Measurements from ENCODE around the gene CDH24.

The CDH24 gene

DNA sequence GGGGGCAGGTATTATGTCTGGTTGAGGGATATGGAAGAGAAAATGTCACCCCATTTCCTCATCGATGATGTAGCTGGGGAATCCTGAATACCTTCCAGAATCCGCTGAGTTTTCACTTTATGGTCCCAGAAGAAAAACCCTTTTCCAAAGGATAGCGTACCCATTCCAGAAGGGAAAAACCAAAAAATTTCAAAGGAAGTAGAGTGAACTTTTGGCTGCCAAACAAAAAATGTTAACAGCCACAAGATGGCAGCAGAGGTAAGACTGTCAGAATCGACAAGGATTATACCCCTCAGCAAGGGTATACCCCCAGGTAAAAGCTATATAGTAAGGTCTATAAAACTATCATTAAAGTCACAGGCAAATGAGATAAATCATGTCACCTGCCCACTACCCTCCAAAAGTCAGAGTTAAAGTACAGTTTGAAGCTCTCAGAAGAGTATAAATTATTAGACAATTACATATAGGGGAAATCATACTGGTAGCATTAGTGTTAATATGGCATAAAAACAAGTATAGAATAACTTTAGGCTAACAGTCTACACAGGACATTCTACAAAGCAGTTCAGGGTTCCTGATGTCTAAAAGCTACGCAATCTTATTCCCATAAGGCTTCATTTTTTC lies 19.6 kb upstream of the CDH24 start:
- H3K4me3 ChIP-seq (ENCODE audit: low read depth, low read length), result no peak overlapping the region
- TF ChIP-seq, protein P1, sequence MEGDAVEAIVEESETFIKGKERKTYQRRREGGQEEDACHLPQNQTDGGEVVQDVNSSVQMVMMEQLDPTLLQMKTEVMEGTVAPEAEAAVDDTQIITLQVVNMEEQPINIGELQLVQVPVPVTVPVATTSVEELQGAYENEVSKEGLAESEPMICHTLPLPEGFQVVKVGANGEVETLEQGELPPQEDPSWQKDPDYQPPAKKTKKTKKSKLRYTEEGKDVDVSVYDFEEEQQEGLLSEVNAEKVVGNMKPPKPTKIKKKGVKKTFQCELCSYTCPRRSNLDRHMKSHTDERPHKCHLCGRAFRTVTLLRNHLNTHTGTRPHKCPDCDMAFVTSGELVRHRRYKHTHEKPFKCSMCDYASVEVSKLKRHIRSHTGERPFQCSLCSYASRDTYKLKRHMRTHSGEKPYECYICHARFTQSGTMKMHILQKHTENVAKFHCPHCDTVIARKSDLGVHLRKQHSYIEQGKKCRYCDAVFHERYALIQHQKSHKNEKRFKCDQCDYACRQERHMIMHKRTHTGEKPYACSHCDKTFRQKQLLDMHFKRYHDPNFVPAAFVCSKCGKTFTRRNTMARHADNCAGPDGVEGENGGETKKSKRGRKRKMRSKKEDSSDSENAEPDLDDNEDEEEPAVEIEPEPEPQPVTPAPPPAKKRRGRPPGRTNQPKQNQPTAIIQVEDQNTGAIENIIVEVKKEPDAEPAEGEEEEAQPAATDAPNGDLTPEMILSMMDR (conservative IDR thresholded peaks at IDR 0.05; ENCODE audit: low read depth, low read length), result peak; percentile 68
- DNase-seq (ENCODE audit: low read depth), result peak; percentile 61

DNA sequence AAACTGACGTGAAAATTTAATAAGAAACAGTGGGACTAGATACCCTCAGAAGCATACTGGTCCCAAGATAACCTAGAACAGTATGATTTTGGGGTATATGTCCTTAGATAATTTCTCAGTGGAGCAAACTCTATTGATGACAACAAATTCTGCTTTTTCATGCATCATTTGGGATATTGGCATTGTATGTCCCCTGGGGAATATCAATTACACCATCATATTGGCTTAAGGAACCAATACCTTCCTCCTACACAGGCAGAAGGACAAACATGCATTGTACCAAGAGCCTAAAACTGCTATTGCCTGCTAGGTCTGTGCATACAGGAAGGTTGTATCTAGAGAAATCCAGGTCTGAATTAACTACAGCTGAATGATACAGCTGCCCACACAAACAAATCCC lies 17.6 kb upstream of the CDH24 start:
- no peak overlapping the region for H3K4me3 ChIP-seq (ENCODE audit: low read depth, low read length)
- DNase-seq (ENCODE audit: low read depth), result no peak
- TF ChIP-seq, protein P1 (conservative IDR thresholded peaks at IDR 0.05; ENCODE audit: low read depth, low read length), result no peak

DNA sequence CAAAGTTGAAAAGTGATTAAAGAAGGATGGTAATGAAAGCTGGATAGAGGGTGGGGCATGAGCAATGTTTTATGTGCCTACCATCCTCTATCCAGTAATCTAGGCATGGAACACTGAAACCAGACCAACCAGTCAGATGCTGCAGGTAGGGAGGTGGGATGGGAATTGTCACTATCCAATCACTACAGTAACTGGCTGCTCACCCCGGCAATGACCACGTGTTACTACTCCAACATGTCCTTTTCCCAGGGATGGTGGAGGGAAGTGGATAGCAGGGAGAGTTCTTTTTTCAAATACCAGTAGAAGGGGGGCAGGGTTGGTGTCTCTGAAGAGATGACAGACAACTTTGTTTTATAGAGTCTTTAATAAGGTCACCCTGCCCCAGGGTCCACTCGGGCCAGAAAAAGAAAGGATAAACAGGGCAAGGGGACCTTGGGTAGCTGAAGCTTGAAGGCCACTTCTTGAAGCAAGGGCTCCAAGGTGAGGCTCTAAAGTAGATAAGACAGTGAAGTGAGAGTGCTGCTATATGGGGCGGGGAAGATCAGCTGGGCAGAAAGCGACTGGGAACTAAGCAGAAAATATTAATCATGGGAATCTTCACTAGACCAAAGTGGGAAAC lies 14.7 kb upstream of the CDH24 start:
- H3K4me3 ChIP-seq (ENCODE audit: low read depth, low read length), result peak overlapping the region; percentile 90
- no peak for DNase-seq (ENCODE audit: low read depth)
- TF ChIP-seq, protein P1 (conservative IDR thresholded peaks at IDR 0.05; ENCODE audit: low read depth, low read length), result no peak

DNA sequence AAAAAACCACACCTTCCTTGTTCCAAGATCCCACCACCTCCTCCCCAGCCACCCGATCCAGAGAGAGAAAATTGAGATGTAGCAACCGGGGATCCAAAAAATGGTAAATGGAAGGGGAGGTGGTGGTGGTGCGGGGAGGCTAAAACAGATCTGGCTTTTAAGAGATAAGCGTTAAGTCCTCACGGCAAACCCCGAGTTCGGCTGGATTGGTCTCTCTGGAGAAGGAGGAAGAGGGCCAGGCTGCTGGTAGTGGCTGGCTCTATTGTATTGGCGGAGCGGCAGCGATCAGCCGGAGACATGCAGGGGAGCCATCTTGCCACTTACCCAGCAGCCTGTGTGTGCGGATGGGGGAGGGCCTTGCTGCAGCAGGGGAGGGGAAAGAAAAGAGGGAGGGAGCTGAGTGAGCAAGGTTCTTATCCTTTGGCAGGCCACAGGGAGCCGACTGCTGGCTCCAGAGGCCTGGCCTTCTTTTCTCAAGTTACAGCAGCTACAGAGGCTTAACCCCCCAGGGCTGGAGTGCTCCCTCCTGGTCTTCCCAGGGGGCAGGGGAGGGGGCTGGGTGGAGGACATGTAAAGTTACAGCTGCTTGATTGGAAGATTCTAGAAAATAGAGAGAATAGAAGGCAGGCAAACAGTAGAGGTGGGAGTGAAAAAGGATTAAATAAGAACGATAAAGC lies 14.1 kb upstream of the CDH24 start:
- TF ChIP-seq, protein P1 (conservative IDR thresholded peaks at IDR 0.05; ENCODE audit: low read depth, low read length), result peak; percentile 2
- peak; percentile 98 for DNase-seq (ENCODE audit: low read depth)
- H3K4me3 ChIP-seq (ENCODE audit: low read depth, low read length), result peak overlapping the region; percentile 90

DNA sequence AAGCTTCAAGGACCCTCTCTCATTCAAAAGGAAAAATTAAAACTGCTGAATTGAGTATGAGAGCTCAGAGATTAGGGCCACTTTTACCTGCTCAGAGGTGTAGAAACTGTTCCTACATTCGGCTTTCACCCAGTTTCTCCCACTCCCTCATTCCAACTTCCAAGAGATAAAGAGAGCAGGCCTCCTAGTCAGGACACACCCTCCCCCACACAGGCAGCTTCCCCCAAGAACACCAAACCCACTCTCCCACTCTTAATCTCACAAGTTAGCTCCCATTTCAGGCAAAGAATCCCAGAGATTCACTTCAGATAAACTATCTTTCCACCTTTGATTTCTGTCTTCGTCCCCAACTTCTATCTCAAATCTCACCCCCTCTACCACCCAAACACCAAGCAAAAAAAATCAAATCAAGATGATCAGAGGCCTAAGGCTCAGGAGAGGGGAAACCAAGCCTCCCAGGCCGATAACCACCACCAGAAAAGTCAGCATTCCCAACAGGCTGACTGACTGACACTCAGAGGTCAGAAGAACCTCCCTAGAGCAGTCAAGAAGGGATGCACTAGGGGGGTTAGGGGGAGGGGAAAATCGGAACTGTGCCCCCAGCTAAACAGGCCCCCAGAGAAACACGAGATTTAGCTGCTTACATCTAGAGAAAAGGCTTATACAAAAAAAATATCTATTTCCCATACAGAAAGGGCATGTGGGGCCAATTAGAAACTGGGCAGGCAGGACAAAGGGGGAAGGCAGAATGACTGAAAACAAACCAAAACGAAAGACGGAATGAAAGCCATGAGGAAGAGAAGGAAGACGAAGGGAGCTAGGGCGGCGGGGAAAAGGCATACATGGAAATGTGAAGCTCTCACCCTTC lies 13.2 kb upstream of the CDH24 start:
- H3K4me3 ChIP-seq (ENCODE audit: low read depth, low read length), result peak overlapping the region; percentile 90
- DNase-seq (ENCODE audit: low read depth), result no peak
- TF ChIP-seq, protein P1 (conservative IDR thresholded peaks at IDR 0.05; ENCODE audit: low read depth, low read length), result no peak

DNA sequence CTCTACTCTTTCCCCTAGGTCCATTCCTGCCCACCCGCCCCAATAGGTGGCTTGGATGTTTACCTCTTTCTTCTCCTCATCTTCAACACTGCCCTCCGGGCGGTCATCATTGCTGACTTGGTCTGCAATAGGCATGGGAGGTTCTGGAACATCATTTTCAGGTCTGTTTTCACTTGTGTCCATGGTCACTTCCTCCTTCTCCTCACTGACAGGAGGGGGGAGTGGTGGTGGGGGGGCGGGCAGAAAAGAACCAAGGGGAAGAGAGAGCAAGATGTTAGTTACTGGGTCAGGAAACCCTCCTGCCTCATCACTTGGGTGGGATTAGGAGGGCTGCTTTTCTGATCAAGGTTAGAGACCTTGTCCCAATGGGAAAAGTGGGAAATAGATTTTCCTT lies 12.1 kb upstream of the CDH24 start:
- no peak for DNase-seq (ENCODE audit: low read depth)
- H3K4me3 ChIP-seq (ENCODE audit: low read depth, low read length), result no peak overlapping the region
- TF ChIP-seq, protein P1 (conservative IDR thresholded peaks at IDR 0.05; ENCODE audit: low read depth, low read length), result no peak
